Activated CD4-positive, alpha-beta T cell treated with anti-CD3 and anti-CD28 coated beads, Interleukin-2, amount 10 ng/mL, durations not matched to agents 7 days and 5 days (primary cell): ENCODE results near the gene GPR137C. TPM values are rescaled to one million over a fixed set of nuclear protein-coding genes. Genes with fewer than 3 reads are reported as not detected.

Experiments used
- CTCF ChIA-PET: fragments of 350-600 bp; sonication (Branson Sonifier 250); formaldehyde crosslinking; loops from one replicate; lab custom pipeline; 2021; ENCODE audit warnings: antibody characterized with exemption; lab: Charles Lee
- POLR2A ChIA-PET: fragments of 350-600 bp; sonication (Branson Sonifier 250); formaldehyde crosslinking; loops from one replicate; lab custom pipeline; 2021; ENCODE audit warnings: antibody characterized with exemption; lab: Charles Lee
- DNase-seq: peaks from one replicate; pipeline ENCODE4 v3.0.0-alpha.2; 2020
- H3K27ac Mint-ChIP-seq: one replicate; pipeline ENCODE4 v1.8.0; 2021; ENCODE audit warnings: mild to moderate bottlenecking, moderate library complexity, mixed read lengths
- H3K27me3 Mint-ChIP-seq: one replicate; pipeline ENCODE4 v1.8.0; 2021; ENCODE audit warnings: mixed read lengths
- H3K36me3 Mint-ChIP-seq: one replicate; pipeline ENCODE4 v1.8.0; 2021; ENCODE audit warnings: low read depth, mixed read lengths
- H3K4me1 Mint-ChIP-seq: one replicate; pipeline ENCODE4 v1.8.0; 2021; ENCODE audit warnings: mixed read lengths
- H3K4me3 Mint-ChIP-seq: one replicate; pipeline ENCODE4 v1.8.0; 2021; ENCODE audit warnings: mild to moderate bottlenecking, moderate library complexity, mixed read lengths
- H3K9me3 Mint-ChIP-seq: one replicate; pipeline ENCODE4 v1.8.0; 2021; ENCODE audit warnings: mixed read lengths
- total RNA-seq, 2 experiments: library from RNA; stranded (reverse); gene quantifications; one replicate each; pipeline ENCODE4 v1.2.3, GENCODE V29; 2021

The GPR137C gene
- total RNA-seq, 2 experiments from 2014 or later: 0.60 to 1.2 TPM

DNA sequence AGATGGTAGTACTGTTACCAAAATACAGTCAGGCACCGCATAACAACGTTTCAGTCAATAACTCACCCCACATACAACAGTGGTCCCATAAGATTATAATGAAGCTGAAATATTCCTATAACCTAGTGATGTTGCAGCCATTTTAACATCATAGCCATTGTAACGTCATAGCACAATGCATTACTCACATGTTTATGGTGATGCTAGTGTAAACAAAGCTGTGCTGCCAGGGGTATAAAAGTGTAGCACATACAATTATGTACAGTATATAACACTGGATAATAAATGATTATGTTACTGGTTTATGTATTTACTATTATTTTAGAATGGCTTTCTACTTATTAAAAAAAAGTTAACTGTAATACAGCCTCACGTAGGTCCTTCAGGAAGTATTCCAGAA, 37.0 kb downstream of the GPR137C start:
- Mint-ChIP-seq H3K4me1 (no peaks in the 10 kb centered on the region), H3K9me3 (no peaks in the 10 kb centered on the region), H3K27me3 (peaks cover 5% of the 10 kb centered on the region), H3K36me3 (no peaks in the 10 kb centered on the region), H3K4me3 (no peak overlapping the region), H3K27ac (no peak overlapping the region)
- DNase-seq: no peak
- ChIA-PET POLR2A (no interaction called here), CTCF (interaction anchor here (1.3 kb wide), 1 partner anchor 10 kb away, joined by 3 read pairs; no protein-coding TSS in a partner anchor)

DNA sequence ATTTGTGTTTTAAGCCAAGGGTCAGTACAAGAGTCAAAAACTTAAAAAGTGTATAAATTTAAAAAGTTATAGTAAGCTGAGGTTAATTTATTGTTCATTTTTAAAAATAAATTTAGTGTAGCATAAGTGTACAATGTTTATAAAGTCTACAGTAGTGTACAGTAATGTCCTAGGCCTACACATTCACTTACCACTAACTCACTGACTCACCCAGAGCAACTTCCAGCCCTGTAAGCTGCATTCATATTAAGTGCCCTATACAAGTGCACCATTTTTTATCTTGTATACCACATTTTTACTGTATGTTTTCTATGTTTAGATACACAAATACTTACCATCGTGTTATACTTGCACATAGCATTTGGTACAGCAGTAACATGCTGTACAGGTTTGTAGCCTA, 37.7 kb downstream of the GPR137C start:
- no peak overlapping the region for H3K4me3 Mint-ChIP-seq
- H3K27ac Mint-ChIP-seq: no peak overlapping the region
- no peak for DNase-seq
- H3K36me3 Mint-ChIP-seq: no peaks in the 10 kb centered on the region
- peaks cover 5% of the 10 kb centered on the region for H3K27me3 Mint-ChIP-seq
- POLR2A ChIA-PET: no interaction called here
- no peaks in the 10 kb centered on the region for H3K9me3 Mint-ChIP-seq
- CTCF ChIA-PET: interaction anchor here (1.3 kb wide), 1 partner anchor 9 kb away, joined by 3 read pairs; no protein-coding TSS in a partner anchor
- H3K4me1 Mint-ChIP-seq: no peaks in the 10 kb centered on the region

DNA sequence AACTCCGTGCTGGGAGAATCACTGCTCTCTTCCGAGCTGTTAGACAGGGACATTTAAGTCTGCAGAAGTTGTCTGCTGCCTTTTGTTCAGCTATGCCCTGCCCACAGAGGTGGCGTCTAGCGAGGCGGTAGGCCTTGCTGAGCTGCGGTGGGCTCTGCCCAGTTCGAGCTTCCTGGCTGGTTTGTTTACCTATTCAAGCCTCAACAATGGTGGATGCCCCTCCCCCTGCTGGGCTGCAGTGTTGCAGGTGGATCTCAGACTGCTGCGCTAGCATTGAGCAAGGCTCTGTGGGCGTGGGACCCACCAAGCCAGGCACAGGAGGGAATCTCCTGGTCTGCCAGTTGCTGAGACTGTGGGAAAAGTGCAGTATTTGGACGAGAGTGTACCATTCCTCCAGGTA, 43.7 kb downstream of the GPR137C start:
- Mint-ChIP-seq H3K9me3 (peaks cover 3% of the 10 kb centered on the region), H3K4me3 (no peak overlapping the region), H3K4me1 (no peaks in the 10 kb centered on the region), H3K27ac (no peak overlapping the region), H3K27me3 (peaks cover 7% of the 10 kb centered on the region), H3K36me3 (no peaks in the 10 kb centered on the region)
- ChIA-PET CTCF (no interaction called here), POLR2A (no interaction called here)
- no peak for DNase-seq

DNA sequence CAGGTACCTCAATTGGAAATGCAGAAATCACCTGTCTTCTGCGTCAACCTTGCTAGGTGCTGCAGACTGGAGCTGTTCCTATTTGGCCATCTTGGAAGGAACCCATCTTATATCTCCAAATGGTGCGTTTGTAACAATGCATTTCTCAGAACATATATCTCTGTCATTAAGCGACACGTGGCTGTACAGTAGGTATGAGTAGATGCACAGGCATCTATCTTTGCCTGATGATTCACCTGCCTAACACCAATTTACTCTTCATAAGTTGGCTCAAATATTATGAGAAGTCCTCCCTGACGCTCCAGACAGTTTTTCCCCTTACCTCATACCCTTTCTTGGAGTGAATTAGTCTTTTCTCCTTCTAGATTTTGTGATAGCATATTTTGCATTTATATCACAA, 44.2 kb downstream of the GPR137C start:
- Mint-ChIP-seq H3K9me3 (peaks cover 3% of the 10 kb centered on the region), H3K4me1 (no peaks in the 10 kb centered on the region), H3K27me3 (peaks cover 7% of the 10 kb centered on the region), H3K27ac (no peak overlapping the region), H3K36me3 (no peaks in the 10 kb centered on the region), H3K4me3 (no peak overlapping the region)
- no peak for DNase-seq
- ChIA-PET CTCF (no interaction called here), POLR2A (no interaction called here)

DNA sequence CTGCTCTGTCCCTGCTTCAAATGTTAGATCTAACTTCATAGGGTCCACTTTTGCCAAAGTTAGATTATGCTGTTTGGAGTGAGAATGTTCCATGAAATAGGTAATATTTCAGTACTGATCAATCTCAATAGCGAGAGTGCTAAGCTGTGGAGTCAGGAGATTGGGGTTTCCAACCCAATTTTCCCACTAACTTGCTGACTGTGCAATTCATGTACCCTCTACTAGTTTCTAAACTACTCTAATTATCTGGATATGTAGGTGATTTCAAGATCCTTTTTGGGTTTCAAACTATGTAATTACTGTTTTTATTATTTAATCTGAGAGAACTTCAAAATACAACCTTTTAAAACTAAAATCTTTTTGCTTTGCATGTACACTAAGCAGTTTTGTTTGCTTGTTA, 45.9 kb downstream of the GPR137C start:
- H3K27ac Mint-ChIP-seq: no peak overlapping the region
- H3K4me3 Mint-ChIP-seq: no peak overlapping the region
- ChIA-PET CTCF (interaction anchor here (1.4 kb wide), 1 partner anchor 8 kb away, joined by 3 read pairs; no protein-coding TSS in a partner anchor), POLR2A (no interaction called here)
- peaks cover 3% of the 10 kb centered on the region for H3K9me3 Mint-ChIP-seq
- H3K36me3 Mint-ChIP-seq: no peaks in the 10 kb centered on the region
- peaks cover 3% of the 10 kb centered on the region for H3K4me1 Mint-ChIP-seq
- H3K27me3 Mint-ChIP-seq: peaks cover 10% of the 10 kb centered on the region
- DNase-seq: no peak

DNA sequence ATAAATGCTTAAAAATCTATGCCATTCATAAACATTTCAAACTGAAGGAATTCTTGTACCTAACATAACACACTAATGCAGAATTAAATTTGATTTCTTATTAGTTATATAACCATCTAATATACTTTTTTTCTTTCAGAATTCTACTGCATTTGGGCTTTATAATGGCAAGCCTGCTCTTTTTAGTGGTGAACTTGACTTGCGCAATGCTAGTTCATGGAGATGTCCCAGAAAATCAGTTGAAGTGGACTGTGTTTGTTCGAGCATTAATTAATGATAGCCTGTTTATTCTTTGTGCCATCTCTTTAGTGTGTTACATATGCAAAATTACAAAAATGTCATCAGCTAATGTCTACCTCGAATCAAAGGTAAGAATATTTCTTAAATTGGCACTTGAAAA, 47.3 kb downstream of the GPR137C start:
- H3K36me3 Mint-ChIP-seq: no peaks in the 10 kb centered on the region
- peaks cover 3% of the 10 kb centered on the region for H3K4me1 Mint-ChIP-seq
- DNase-seq: no peak
- no peak overlapping the region for H3K4me3 Mint-ChIP-seq
- H3K9me3 Mint-ChIP-seq: peaks cover 6% of the 10 kb centered on the region
- peaks cover 16% of the 10 kb centered on the region for H3K27me3 Mint-ChIP-seq
- ChIA-PET POLR2A (no interaction called here), CTCF (interaction anchor here (1.4 kb wide), 1 partner anchor 10 kb away, joined by 3 read pairs; no protein-coding TSS in a partner anchor)
- H3K27ac Mint-ChIP-seq: no peak overlapping the region

DNA sequence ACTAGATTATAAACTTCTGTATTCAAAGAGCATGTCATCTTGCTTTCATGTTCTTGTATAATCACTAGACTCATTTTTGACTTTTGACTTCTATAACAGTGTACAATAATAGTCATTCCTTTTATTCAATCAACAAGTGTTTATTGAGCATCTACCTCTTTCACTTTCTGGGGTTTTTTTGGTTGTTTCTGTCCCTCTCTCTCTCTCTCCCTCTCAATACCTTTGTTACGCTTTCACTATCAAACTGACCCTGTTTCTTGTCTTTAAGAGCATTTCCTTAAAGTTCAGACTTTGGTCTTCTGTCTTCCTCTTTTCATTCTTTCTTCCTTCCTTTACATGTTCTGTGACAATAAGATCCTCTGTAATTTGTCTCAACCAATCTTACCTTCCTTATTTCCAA, 49.5 kb downstream of the GPR137C start:
- POLR2A ChIA-PET: no interaction called here

DNA sequence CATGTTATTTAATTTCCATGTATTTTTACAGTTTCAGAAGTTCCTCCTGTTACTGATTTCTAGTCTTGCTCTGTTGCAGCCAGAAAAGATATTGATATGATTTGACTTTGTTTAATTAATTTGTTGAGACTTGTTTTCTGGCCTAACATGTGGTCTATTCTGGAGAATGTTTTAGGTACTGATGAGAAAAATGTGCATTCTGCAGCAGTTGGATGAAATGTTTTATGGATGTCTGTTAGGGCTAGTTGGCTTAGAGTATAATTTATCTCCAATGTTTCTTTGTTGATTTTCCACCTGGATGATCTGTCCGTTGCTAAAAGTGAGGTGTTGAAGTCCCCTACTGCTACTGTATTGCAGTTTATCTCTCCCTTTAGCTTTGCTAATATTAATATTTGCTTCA, 54.4 kb downstream of the GPR137C start:
- Mint-ChIP-seq H3K9me3 (peaks cover 5% of the 10 kb centered on the region), H3K27ac (no peak overlapping the region), H3K4me1 (peaks cover 3% of the 10 kb centered on the region), H3K27me3 (peaks cover 39% of the 10 kb centered on the region), H3K4me3 (no peak overlapping the region), H3K36me3 (no peaks in the 10 kb centered on the region)
- CTCF ChIA-PET: no interaction called here
- DNase-seq: no peak
- POLR2A ChIA-PET: no interaction called here

More for the DNA sequence above, 49.5 kb downstream of the GPR137C start:
- H3K36me3 Mint-ChIP-seq: no peaks in the 10 kb centered on the region
- H3K27ac Mint-ChIP-seq: no peak overlapping the region
- no peak for DNase-seq
- CTCF ChIA-PET: no interaction called here
- peaks cover 3% of the 10 kb centered on the region for H3K4me1 Mint-ChIP-seq
- peaks cover 5% of the 10 kb centered on the region for H3K9me3 Mint-ChIP-seq
- peaks cover 32% of the 10 kb centered on the region for H3K27me3 Mint-ChIP-seq
- H3K4me3 Mint-ChIP-seq: no peak overlapping the region

DNA sequence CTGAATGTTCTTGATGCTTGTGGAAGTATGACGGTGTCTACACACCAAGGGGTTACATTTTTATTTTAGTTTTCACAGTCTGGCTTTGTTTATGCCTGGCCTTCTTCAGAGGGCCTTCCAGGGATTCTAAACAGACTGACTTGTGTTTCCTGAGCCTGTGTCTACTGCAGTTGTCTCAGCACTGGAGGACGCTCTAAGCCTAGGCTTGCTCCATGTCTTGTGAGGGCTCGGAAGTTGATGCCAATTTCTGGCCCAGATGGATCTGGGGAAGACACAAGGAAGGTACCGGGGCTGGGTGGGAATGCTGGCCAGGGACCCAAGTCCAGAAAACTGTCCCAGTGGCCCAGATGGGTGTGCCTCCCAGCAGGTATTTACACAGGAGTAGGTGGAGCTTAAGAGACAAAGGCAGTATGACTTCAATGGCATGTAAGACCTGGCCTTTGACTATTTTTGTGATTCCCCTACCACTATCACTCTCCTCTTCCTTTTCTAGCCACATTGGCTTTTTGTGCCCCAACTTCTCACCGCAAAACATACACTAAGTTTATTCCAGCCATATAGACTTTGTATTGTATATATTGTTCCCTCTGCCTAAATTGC, 56.9 kb downstream of the GPR137C start:
- no peak for DNase-seq
- Mint-ChIP-seq H3K27me3 (peaks cover 28% of the 10 kb centered on the region), H3K27ac (no peak overlapping the region), H3K9me3 (peaks cover 5% of the 10 kb centered on the region), H3K4me1 (no peaks in the 10 kb centered on the region), H3K36me3 (no peaks in the 10 kb centered on the region), H3K4me3 (no peak overlapping the region)
- ChIA-PET CTCF (no interaction called here), POLR2A (no interaction called here)

DNA sequence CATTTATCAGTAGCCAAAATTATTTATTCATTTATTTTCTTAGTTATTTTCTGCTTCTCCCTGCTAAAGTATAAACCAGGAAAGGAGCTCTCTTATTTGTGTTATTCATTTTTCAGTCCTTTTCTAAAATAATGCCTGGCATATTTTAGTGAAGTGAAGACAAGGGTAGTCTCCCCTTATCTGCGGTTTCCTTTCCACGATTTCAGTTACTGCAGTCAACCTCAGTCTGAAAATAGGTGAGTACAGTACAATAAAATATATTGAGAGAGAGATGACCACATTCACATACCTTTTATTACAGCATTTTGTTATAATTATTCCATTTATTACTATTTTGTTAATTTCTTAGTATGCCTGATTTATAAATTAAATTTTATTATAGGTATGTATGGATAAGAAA, 57.6 kb downstream of the GPR137C start:
- DNase-seq: no peak
- Mint-ChIP-seq H3K4me1 (no peaks in the 10 kb centered on the region), H3K9me3 (peaks cover under 1% of the 10 kb centered on the region), H3K36me3 (no peaks in the 10 kb centered on the region), H3K4me3 (no peak overlapping the region), H3K27ac (no peak overlapping the region), H3K27me3 (peaks cover 24% of the 10 kb centered on the region)
- CTCF ChIA-PET: no interaction called here
- POLR2A ChIA-PET: no interaction called here

DNA sequence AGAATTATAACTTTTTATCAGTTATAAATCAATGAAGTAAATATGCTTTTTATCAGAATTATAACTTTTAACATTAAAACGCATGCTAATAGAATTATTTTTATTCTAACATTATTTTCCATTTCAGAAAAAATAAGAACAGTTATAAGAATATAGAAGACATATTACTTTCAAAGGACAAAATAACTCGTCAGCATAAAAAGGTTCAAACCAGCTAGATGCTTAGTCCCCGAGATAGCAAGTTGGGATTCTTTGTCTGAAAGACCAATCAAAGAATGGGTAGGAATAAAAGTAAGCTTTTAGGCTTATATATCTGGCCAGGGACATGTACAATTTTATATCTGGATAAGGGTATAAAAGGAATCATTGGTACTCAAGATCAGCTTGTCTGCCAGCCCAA, 66.0 kb downstream of the GPR137C start:
- Mint-ChIP-seq H3K9me3 (no peaks in the 10 kb centered on the region), H3K4me3 (no peak overlapping the region), H3K36me3 (no peaks in the 10 kb centered on the region), H3K27me3 (peaks cover 3% of the 10 kb centered on the region), H3K4me1 (no peaks in the 10 kb centered on the region), H3K27ac (no peak overlapping the region)
- CTCF ChIA-PET: interaction anchor here (0.9 kb wide), 1 partner anchor 9 kb away, joined by 3 read pairs; no protein-coding TSS in a partner anchor
- POLR2A ChIA-PET: no interaction called here
- DNase-seq: no peak

DNA sequence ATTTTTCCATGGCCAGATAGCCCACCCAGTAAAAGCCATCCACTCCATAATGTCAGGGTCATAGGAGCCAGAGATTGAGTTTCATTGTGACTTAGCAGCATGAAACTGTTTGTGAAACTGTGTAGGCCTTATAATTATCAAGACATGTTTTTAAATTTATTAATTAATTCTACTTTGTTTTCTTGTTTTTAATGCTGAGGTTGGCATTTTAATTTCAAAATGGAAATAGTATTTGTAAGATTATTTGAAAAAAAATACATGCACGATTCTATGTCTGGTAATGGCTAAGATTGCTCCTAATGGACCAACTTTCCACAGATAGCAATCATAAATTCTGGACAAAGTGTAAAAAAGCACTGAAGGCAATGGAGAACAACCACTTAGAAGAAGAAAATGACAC, 67.1 kb downstream of the GPR137C start:
- ChIA-PET POLR2A (interaction anchor here (0.6 kb wide), 1 partner anchor 1509 kb away, joined by 4 read pairs; no protein-coding TSS in a partner anchor), CTCF (no interaction called here)
- no peak overlapping the region for H3K4me3 Mint-ChIP-seq
- no peaks in the 10 kb centered on the region for H3K9me3 Mint-ChIP-seq
- no peak for DNase-seq
- H3K27ac Mint-ChIP-seq: no peak overlapping the region
- H3K36me3 Mint-ChIP-seq: no peaks in the 10 kb centered on the region
- H3K27me3 Mint-ChIP-seq: peaks cover 3% of the 10 kb centered on the region
- H3K4me1 Mint-ChIP-seq: no peaks in the 10 kb centered on the region

DNA sequence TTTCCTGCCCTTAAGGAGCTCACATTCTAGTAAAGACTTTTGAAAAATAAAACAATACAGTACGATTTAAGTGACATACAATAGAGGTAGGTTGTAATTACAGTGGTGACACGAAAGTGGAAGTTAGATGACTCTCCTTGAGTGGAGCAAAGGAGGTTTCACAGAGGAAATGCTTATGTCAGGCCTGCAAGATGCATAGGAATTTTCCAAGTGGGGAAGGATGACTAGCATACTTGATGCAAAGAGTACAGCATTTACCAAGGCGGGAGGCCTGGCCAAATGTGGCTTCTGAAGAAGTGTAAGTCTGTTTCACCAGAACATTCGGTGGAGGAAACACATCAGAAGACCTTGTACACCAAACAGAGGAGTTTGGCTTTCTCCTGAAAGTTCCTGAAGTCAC, 87.5 kb downstream of the GPR137C start:
- no peak overlapping the region for H3K4me3 Mint-ChIP-seq
- peaks cover 36% of the 10 kb centered on the region for H3K36me3 Mint-ChIP-seq
- H3K27ac Mint-ChIP-seq: no peak overlapping the region
- CTCF ChIA-PET: no interaction called here
- POLR2A ChIA-PET: no interaction called here
- H3K4me1 Mint-ChIP-seq: peaks cover 3% of the 10 kb centered on the region
- DNase-seq: no peak
- peaks cover 6% of the 10 kb centered on the region for H3K27me3 Mint-ChIP-seq
- H3K9me3 Mint-ChIP-seq: peaks cover 15% of the 10 kb centered on the region

DNA sequence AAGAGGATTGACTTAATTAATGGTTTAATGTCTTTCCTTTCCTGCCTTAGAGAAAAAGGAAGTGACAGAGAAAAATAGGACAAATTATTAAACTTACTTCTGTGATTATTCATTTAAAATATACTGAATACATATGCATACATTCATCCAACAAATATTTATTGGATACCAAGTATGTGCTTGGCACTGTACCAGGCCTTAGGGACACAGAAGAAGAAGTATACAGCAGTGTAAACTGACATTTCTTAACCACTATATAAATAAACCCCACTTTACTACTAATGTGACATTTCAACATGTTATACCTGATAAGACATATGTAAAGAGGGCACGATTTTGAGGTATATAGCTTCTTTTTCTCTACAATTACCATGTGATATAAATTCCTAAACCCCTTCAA, 89.1 kb downstream of the GPR137C start:
- Mint-ChIP-seq H3K9me3 (peaks cover 15% of the 10 kb centered on the region), H3K4me1 (peaks cover 3% of the 10 kb centered on the region), H3K36me3 (peaks cover 50% of the 10 kb centered on the region), H3K4me3 (no peak overlapping the region), H3K27ac (no peak overlapping the region), H3K27me3 (no peaks in the 10 kb centered on the region)
- no peak for DNase-seq
- ChIA-PET CTCF (no interaction called here), POLR2A (no interaction called here)
